ENCODE data around the gene SPRY2. TPM values are rescaled to one million over a fixed set of nuclear protein-coding genes. Genes with fewer than 3 reads are reported as not detected.
A peak's percentile ranks its signal among the peaks of the same experiment; 100 is the strongest.

The SPRY2 gene, protein sequence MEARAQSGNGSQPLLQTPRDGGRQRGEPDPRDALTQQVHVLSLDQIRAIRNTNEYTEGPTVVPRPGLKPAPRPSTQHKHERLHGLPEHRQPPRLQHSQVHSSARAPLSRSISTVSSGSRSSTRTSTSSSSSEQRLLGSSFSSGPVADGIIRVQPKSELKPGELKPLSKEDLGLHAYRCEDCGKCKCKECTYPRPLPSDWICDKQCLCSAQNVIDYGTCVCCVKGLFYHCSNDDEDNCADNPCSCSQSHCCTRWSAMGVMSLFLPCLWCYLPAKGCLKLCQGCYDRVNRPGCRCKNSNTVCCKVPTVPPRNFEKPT
- total RNA-seq (2012; rRNA removed) = 37.0 and 63.8 TPM in 2 replicates

DNA sequence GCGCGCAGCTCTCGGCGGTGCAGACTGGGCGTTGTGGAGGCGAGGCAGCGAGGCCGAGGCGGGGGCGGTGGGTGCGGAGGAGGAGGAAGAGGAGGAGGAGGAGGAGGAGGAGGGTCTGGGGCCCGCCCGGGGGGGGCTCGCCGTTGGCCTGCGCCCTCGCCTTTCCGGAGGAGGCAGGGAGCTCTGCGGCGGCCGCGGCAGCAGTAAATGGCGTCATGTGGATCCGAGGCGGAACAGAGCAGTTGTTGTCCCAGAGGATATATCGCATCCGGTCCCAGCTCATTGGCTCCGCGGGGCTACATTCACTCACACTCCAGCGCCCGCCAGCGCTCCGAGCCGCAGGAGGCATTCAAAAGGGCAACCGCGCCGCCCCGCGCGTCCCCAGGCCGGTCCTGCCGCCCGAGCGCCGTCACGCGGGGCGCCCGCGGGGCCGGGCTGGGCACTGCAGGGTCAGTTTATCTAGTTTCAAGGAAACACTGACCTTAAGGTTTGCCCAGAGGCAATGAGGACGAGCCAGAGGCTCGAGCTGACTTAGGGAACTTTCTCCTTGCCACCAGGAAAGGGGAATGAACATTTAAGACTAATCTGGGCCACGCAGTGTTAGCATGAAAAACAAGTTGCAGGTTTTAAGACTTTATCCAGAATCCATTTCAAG, at the start of gene SPRY2:
Gene SPRY2, minus strand, starts transcription at position 26 of the 655 bp plus-strand sequence. CDS start 3,421 bp downstream, outside the sequence.
- Histone ChIP-seq H3K9me3 (replicated peaks; ENCODE audit: low read length) (no peaks in the 10 kb centered on the region), H3K27me3 (ENCODE audit: control insufficient read depth, insufficient read depth, low read length) (no peaks in the 10 kb centered on the region), H3K9ac (ENCODE audit: low read depth, low read length) (peak within 1 kb of the TSS; percentile 100), H3K4me1 (ENCODE audit: control insufficient read depth, insufficient read depth, low read length) (peaks cover 10% of the 10 kb centered on the region), H3K4me2 (ENCODE audit: low read length) (peak within 1 kb of the TSS; percentile 98), H3K36me3 (ENCODE audit: insufficient read depth, low read length) (peaks cover 42% of the 10 kb centered on the region), H3K4me3 (ENCODE audit: low read length) (peak within 1 kb of the TSS; percentile 96)

GRCh38 chr13:80390338-80390737, 49.4 kb upstream of the SPRY2 start:
- Histone ChIP-seq H3K27me3 (ENCODE audit: control insufficient read depth, insufficient read depth, low read length) (no peaks in the 10 kb centered on the region), H3K4me3 (ENCODE audit: low read length) (no peak overlapping the region), H3K4me2 (ENCODE audit: low read length) (no peak overlapping the region)

DNA sequence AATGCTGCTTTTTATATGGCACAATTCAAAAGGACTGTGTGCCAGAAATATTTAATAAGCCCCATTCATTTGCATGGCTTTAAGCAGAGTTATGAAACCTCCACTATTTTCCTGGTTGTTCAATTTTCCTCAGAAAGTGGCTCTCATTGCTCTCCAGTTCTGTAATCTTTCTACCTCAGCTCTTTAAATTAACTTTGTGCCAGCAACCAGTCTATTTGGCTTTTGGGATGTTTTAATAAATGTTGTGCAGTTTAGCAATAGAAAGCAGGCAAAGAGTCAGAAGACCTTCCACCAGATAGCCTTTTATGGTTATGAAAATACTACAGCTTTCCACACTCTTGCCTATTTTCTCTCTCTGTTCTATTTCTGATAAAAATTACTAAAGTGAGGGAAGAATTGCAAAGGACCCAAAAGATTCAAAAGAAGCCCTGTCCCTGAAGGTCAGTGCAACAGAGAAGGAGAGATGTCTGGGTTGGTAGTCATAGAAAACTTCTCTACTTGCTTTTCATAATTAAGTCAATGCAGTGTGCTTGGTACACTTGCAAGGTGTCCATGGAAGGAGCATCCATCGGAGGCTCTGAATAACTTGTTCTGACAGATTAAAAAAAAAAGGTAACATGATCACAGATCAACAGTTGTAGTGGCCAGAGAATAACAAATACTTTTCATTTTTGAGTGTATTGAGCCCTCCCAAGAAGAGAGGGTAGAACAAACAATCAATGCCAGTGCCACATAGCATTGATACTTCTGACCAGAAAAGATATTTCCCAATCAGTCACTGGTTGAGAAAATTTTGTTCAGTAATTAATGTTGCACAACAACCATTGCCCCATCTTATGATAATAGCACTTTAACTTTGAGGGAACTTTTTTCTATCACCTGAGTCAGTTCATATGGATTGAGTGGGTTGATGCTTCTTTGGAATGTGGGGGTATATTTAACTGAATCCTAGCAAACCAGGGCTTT, 48.4 kb upstream of the SPRY2 start:
- H3K9ac ChIP-seq (ENCODE audit: low read depth, low read length) = no peak overlapping the region
- no peaks in the 10 kb centered on the region for H3K4me1 ChIP-seq (ENCODE audit: control insufficient read depth, insufficient read depth, low read length)
- peaks cover 3% of the 10 kb centered on the region for H3K9me3 ChIP-seq (replicated peaks; ENCODE audit: low read length)
- H3K27me3 ChIP-seq (ENCODE audit: control insufficient read depth, insufficient read depth, low read length) = no peaks in the 10 kb centered on the region
- H3K4me3 ChIP-seq (ENCODE audit: low read length) = no peak overlapping the region
- no peaks in the 10 kb centered on the region for H3K36me3 ChIP-seq (ENCODE audit: insufficient read depth, low read length)
- H3K4me2 ChIP-seq (ENCODE audit: low read length) = no peak overlapping the region

More at GRCh38 chr13:80390338-80390737, 49.4 kb upstream of the SPRY2 start:
- Histone ChIP-seq H3K4me1 (ENCODE audit: control insufficient read depth, insufficient read depth, low read length) (no peaks in the 10 kb centered on the region), H3K36me3 (ENCODE audit: insufficient read depth, low read length) (no peaks in the 10 kb centered on the region), H3K9me3 (replicated peaks; ENCODE audit: low read length) (peaks cover 3% of the 10 kb centered on the region), H3K9ac (ENCODE audit: low read depth, low read length) (no peak overlapping the region)

- H3K4me1 ChIP-seq (ENCODE audit: control insufficient read depth, insufficient read depth, low read length) = no peaks in the 10 kb centered on the region
Observed at GRCh38 chr13:80388506-80388905, 47.6 kb upstream of the SPRY2 start.

GRCh38 chr13:80386592-80386991, 45.7 kb upstream of the SPRY2 start:
- Histone ChIP-seq H3K9me3 (replicated peaks; ENCODE audit: low read length) (peaks cover 3% of the 10 kb centered on the region), H3K9ac (ENCODE audit: low read depth, low read length) (no peak overlapping the region), H3K27me3 (ENCODE audit: control insufficient read depth, insufficient read depth, low read length) (no peaks in the 10 kb centered on the region), H3K4me1 (ENCODE audit: control insufficient read depth, insufficient read depth, low read length) (no peaks in the 10 kb centered on the region), H3K36me3 (ENCODE audit: insufficient read depth, low read length) (no peaks in the 10 kb centered on the region), H3K4me2 (ENCODE audit: low read length) (no peak overlapping the region), H3K4me3 (ENCODE audit: low read length) (no peak overlapping the region)

More at GRCh38 chr13:80388506-80388905, 47.6 kb upstream of the SPRY2 start:
- Histone ChIP-seq H3K9ac (ENCODE audit: low read depth, low read length) (no peak overlapping the region), H3K27me3 (ENCODE audit: control insufficient read depth, insufficient read depth, low read length) (no peaks in the 10 kb centered on the region), H3K4me2 (ENCODE audit: low read length) (no peak overlapping the region), H3K36me3 (ENCODE audit: insufficient read depth, low read length) (no peaks in the 10 kb centered on the region), H3K4me3 (ENCODE audit: low read length) (no peak overlapping the region), H3K9me3 (replicated peaks; ENCODE audit: low read length) (peaks cover 3% of the 10 kb centered on the region)

GRCh38 chr13:80386002-80386401, 45.1 kb upstream of the SPRY2 start:
- Histone ChIP-seq H3K4me2 (ENCODE audit: low read length) (no peak overlapping the region), H3K9me3 (replicated peaks; ENCODE audit: low read length) (peaks cover 3% of the 10 kb centered on the region), H3K4me1 (ENCODE audit: control insufficient read depth, insufficient read depth, low read length) (no peaks in the 10 kb centered on the region)

GRCh38 chr13:80382576-80382975, 41.6 kb upstream of the SPRY2 start:
- no peak overlapping the region for H3K4me3 ChIP-seq (ENCODE audit: low read length)
- H3K9me3 ChIP-seq (replicated peaks; ENCODE audit: low read length) = no peaks in the 10 kb centered on the region
- peaks cover 6% of the 10 kb centered on the region for H3K4me1 ChIP-seq (ENCODE audit: control insufficient read depth, insufficient read depth, low read length)
- H3K27me3 ChIP-seq (ENCODE audit: control insufficient read depth, insufficient read depth, low read length) = no peaks in the 10 kb centered on the region
- no peak overlapping the region for H3K9ac ChIP-seq (ENCODE audit: low read depth, low read length)
- no peak overlapping the region for H3K4me2 ChIP-seq (ENCODE audit: low read length)
- H3K36me3 ChIP-seq (ENCODE audit: insufficient read depth, low read length) = no peaks in the 10 kb centered on the region

More at GRCh38 chr13:80386002-80386401, 45.1 kb upstream of the SPRY2 start:
- H3K9ac ChIP-seq (ENCODE audit: low read depth, low read length) = no peak overlapping the region
- H3K4me3 ChIP-seq (ENCODE audit: low read length) = no peak overlapping the region
- no peaks in the 10 kb centered on the region for H3K36me3 ChIP-seq (ENCODE audit: insufficient read depth, low read length)
- no peaks in the 10 kb centered on the region for H3K27me3 ChIP-seq (ENCODE audit: control insufficient read depth, insufficient read depth, low read length)

GRCh38 chr13:80379245-80379644, 38.3 kb upstream of the SPRY2 start:
- H3K4me3 ChIP-seq (ENCODE audit: low read length) = no peak overlapping the region
- H3K27me3 ChIP-seq (ENCODE audit: control insufficient read depth, insufficient read depth, low read length) = no peaks in the 10 kb centered on the region
- H3K9me3 ChIP-seq (replicated peaks; ENCODE audit: low read length) = no peaks in the 10 kb centered on the region
- H3K4me1 ChIP-seq (ENCODE audit: control insufficient read depth, insufficient read depth, low read length) = peaks cover 6% of the 10 kb centered on the region
- no peaks in the 10 kb centered on the region for H3K36me3 ChIP-seq (ENCODE audit: insufficient read depth, low read length)
- H3K9ac ChIP-seq (ENCODE audit: low read depth, low read length) = no peak overlapping the region
- peak overlapping the region; percentile 39 for H3K4me2 ChIP-seq (ENCODE audit: low read length)

DNA sequence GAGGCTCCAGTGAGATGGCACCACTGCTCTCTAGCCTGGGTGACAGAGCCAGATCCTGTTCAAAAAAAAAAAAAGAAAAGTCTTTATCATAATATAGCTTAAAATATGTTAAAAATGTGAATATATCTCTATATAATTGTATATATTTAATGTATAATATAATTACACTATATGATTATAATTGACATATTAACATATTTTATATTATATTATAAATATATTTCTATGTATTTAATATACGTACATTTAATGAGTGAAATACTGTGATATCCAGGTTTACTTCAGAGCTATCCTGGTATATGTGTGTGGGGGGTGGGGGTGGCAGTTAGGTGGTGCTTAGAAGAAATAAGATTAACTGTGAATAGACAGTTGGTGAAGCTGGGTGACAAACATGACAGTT, 35.6 kb upstream of the SPRY2 start:
- Histone ChIP-seq H3K4me1 (ENCODE audit: control insufficient read depth, insufficient read depth, low read length) (peaks cover 6% of the 10 kb centered on the region), H3K4me2 (ENCODE audit: low read length) (no peak overlapping the region), H3K4me3 (ENCODE audit: low read length) (no peak overlapping the region), H3K27me3 (ENCODE audit: control insufficient read depth, insufficient read depth, low read length) (no peaks in the 10 kb centered on the region), H3K9ac (ENCODE audit: low read depth, low read length) (no peak overlapping the region), H3K36me3 (ENCODE audit: insufficient read depth, low read length) (no peaks in the 10 kb centered on the region), H3K9me3 (replicated peaks; ENCODE audit: low read length) (no peaks in the 10 kb centered on the region)

- Histone ChIP-seq H3K9me3 (replicated peaks; ENCODE audit: low read length) (no peaks in the 10 kb centered on the region), H3K4me2 (ENCODE audit: low read length) (no peak overlapping the region), H3K27me3 (ENCODE audit: control insufficient read depth, insufficient read depth, low read length) (no peaks in the 10 kb centered on the region), H3K9ac (ENCODE audit: low read depth, low read length) (no peak overlapping the region), H3K4me3 (ENCODE audit: low read length) (no peak overlapping the region), H3K36me3 (ENCODE audit: insufficient read depth, low read length) (no peaks in the 10 kb centered on the region), H3K4me1 (ENCODE audit: control insufficient read depth, insufficient read depth, low read length) (peaks cover 6% of the 10 kb centered on the region)
Observed at GRCh38 chr13:80374901-80375300, 34.0 kb upstream of the SPRY2 start.

GRCh38 chr13:80374444-80374843, 33.5 kb upstream of the SPRY2 start:
- no peak overlapping the region for H3K4me3 ChIP-seq (ENCODE audit: low read length)
- no peak overlapping the region for H3K9ac ChIP-seq (ENCODE audit: low read depth, low read length)

More at GRCh38 chr13:80374444-80374843, 33.5 kb upstream of the SPRY2 start:
- H3K4me2 ChIP-seq (ENCODE audit: low read length) = no peak overlapping the region
- no peaks in the 10 kb centered on the region for H3K9me3 ChIP-seq (replicated peaks; ENCODE audit: low read length)
- H3K27me3 ChIP-seq (ENCODE audit: control insufficient read depth, insufficient read depth, low read length) = no peaks in the 10 kb centered on the region
- H3K4me1 ChIP-seq (ENCODE audit: control insufficient read depth, insufficient read depth, low read length) = peaks cover 2% of the 10 kb centered on the region
- H3K36me3 ChIP-seq (ENCODE audit: insufficient read depth, low read length) = no peaks in the 10 kb centered on the region

All from skeletal muscle satellite cell (primary cell).